ENCODE data around the gene OTOF. TPM values are rescaled to one million over a fixed set of nuclear protein-coding genes. Genes with fewer than 3 reads are reported as not detected.

The OTOF gene
- total RNA-seq, 1 experiment from 2014 or later, result 0.26 TPM

GRCh38 chr2:26495705-26496297 is 17.9 kb upstream of the OTOF start:
- H3K4me3 Mint-ChIP-seq, result no peak overlapping the region
- POLR2A ChIA-PET, result no interaction called here
- CTCF ChIA-PET, result interaction anchor here (0.6 to 1.6 kb wide), 8 partner anchors 8 to 186 kb away, joined by 3 to 6 read pairs (median 4); no protein-coding TSS in a partner anchor
- no peaks in the 10 kb centered on the region for H3K36me3 Mint-ChIP-seq
- peak; percentile 53; the same call in 1 of the 2 replicates for ATAC-seq
- H3K4me1 Mint-ChIP-seq, result peaks cover 20% of the 10 kb centered on the region
- no peak for DNase-seq (ENCODE audit: low spot score)
- no peaks in the 10 kb centered on the region; the same call in 1 of the 2 replicates for H3K27me3 Mint-ChIP-seq (ENCODE audit: low read depth)
- H3K9me3 Mint-ChIP-seq, result no peaks in the 10 kb centered on the region
- TF ChIP-seq, protein P1, sequence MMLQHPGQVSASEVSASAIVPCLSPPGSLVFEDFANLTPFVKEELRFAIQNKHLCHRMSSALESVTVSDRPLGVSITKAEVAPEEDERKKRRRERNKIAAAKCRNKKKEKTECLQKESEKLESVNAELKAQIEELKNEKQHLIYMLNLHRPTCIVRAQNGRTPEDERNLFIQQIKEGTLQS (CRISPR knock-in tag; conservative IDR thresholded peaks at IDR 0.05), result no peak
- TF ChIP-seq SMAD4 (CRISPR knock-in tag; IDR thresholded peaks at IDR 0.05) (no peak), GRHL2 (CRISPR knock-in tag; IDR thresholded peaks at IDR 0.05; ENCODE audit: insufficient replicate concordance, severe bottlenecking) (no peak), STAT6 (CRISPR knock-in tag; conservative IDR thresholded peaks at IDR 0.05; ENCODE audit: low read depth) (no peak), ESRRA (CRISPR knock-in tag; IDR thresholded peaks at IDR 0.05; ENCODE audit: borderline replicate concordance) (no peak), JAZF1 (CRISPR knock-in tag; IDR thresholded peaks at IDR 0.05) (no peak)
- TF ChIP-seq, protein P2, sequence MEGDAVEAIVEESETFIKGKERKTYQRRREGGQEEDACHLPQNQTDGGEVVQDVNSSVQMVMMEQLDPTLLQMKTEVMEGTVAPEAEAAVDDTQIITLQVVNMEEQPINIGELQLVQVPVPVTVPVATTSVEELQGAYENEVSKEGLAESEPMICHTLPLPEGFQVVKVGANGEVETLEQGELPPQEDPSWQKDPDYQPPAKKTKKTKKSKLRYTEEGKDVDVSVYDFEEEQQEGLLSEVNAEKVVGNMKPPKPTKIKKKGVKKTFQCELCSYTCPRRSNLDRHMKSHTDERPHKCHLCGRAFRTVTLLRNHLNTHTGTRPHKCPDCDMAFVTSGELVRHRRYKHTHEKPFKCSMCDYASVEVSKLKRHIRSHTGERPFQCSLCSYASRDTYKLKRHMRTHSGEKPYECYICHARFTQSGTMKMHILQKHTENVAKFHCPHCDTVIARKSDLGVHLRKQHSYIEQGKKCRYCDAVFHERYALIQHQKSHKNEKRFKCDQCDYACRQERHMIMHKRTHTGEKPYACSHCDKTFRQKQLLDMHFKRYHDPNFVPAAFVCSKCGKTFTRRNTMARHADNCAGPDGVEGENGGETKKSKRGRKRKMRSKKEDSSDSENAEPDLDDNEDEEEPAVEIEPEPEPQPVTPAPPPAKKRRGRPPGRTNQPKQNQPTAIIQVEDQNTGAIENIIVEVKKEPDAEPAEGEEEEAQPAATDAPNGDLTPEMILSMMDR (IDR thresholded peaks at IDR 0.05), result no peak
- TF ChIP-seq, protein P3, sequence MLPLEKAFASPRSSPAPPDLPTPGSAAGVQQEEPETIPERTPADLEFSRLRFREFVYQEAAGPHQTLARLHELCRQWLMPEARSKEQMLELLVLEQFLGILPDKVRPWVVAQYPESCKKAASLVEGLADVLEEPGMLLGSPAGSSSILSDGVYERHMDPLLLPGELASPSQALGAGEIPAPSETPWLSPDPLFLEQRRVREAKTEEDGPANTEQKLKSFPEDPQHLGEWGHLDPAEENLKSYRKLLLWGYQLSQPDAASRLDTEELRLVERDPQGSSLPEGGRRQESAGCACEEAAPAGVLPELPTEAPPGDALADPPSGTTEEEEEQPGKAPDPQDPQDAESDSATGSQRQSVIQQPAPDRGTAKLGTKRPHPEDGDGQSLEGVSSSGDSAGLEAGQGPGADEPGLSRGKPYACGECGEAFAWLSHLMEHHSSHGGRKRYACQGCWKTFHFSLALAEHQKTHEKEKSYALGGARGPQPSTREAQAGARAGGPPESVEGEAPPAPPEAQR (CRISPR knock-in tag; IDR thresholded peaks at IDR 0.05), result no peak
- H3K27ac Mint-ChIP-seq, result peak overlapping the region; percentile 66; the same call in 1 of the 2 replicates

GRCh38 chr2:26494891-26495290 is 17.0 kb upstream of the OTOF start:
- DNase-seq (ENCODE audit: low spot score) (no peak), ATAC-seq (no peak)
- Mint-ChIP-seq H3K4me3 (no peak overlapping the region), H3K27ac (no peak overlapping the region), H3K9me3 (no peaks in the 10 kb centered on the region), H3K36me3 (no peaks in the 10 kb centered on the region), H3K27me3 (ENCODE audit: low read depth) (no peaks in the 10 kb centered on the region; the same call in 1 of the 2 replicates), H3K4me1 (peaks cover 20% of the 10 kb centered on the region)
- TF ChIP-seq, protein P3 (CRISPR knock-in tag; IDR thresholded peaks at IDR 0.05), result no peak
- no peak for TF ChIP-seq RELA (CRISPR knock-in tag; IDR thresholded peaks at IDR 0.05; ENCODE audit: borderline replicate concordance)
- TF ChIP-seq, protein P4, sequence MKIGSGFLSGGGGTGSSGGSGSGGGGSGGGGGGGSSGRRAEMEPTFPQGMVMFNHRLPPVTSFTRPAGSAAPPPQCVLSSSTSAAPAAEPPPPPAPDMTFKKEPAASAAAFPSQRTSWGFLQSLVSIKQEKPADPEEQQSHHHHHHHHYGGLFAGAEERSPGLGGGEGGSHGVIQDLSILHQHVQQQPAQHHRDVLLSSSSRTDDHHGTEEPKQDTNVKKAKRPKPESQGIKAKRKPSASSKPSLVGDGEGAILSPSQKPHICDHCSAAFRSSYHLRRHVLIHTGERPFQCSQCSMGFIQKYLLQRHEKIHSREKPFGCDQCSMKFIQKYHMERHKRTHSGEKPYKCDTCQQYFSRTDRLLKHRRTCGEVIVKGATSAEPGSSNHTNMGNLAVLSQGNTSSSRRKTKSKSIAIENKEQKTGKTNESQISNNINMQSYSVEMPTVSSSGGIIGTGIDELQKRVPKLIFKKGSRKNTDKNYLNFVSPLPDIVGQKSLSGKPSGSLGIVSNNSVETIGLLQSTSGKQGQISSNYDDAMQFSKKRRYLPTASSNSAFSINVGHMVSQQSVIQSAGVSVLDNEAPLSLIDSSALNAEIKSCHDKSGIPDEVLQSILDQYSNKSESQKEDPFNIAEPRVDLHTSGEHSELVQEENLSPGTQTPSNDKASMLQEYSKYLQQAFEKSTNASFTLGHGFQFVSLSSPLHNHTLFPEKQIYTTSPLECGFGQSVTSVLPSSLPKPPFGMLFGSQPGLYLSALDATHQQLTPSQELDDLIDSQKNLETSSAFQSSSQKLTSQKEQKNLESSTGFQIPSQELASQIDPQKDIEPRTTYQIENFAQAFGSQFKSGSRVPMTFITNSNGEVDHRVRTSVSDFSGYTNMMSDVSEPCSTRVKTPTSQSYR (CRISPR knock-in tag; IDR thresholded peaks at IDR 0.05), result no peak
- CTCF ChIA-PET, result interaction anchor here (0.7 to 1.6 kb wide), 4 partner anchors 9 to 83 kb away, joined by 3 to 6 read pairs (median 4); no protein-coding TSS in a partner anchor
- POLR2A ChIA-PET, result no interaction called here
